ENCODE measurements around the gene FAM83F. TPM values are rescaled to one million over a fixed set of nuclear protein-coding genes. Genes with fewer than 3 reads are reported as not detected.

The FAM83F gene
- total and polyA plus RNA-seq, 7 donors, result under 0.01 to 19.5 (median 0.71) TPM

- H3K36me3 ChIP-seq, result no peaks in the 10 kb centered on the region
- intact Hi-C loops (cut with DNase I), result loop anchor here (5.0 kb wide), 3 partner anchors 136 to 509 kb away; partner anchors contain the start of genes RPS19BP1 and TNRC6B
- peaks cover 0 to 32% (median 10%) of the 10 kb centered on the region in 3 donors for H3K27me3 ChIP-seq
- H3K4me1 ChIP-seq, result peaks cover 0 to 34% (median 23%) of the 10 kb centered on the region in 4 donors
- H3K4me3 ChIP-seq, result no peak overlapping the region
- DNase-seq, result peak; percentile 37
- peak overlapping the region; percentile 29 to 52 (median 44) for H3K27ac ChIP-seq
- 77 to 87% methylated on average over 8 of the region's 8 CpGs for WGBS, 2 donors
- TF ChIP-seq EP300 (IDR thresholded peaks at IDR 0.05) (no peak), POLR2AphosphoS5 (IDR thresholded peaks at IDR 0.05) (no peak), CTCF (IDR thresholded peaks at IDR 0.05) (no peak), POLR2A (IDR thresholded peaks at IDR 0.05) (no peak)
- no peaks in the 10 kb centered on the region for H3K9me3 ChIP-seq
These were observed 46.8 kb downstream of the FAM83F start for GRCh38 chr22:40041366-40042137.

- Histone ChIP-seq H3K27ac (peak overlapping the region in 3 of 4 donors; percentile 92 to 96 (median 95)), H3K4me3 (no peak overlapping the region), H3K9me3 (no peaks in the 10 kb centered on the region), H3K4me1 (peaks cover 0 to 34% (median 24%) of the 10 kb centered on the region in 4 donors), H3K36me3 (no peaks in the 10 kb centered on the region), H3K27me3 (peaks cover 0 to 28% (median 10%) of the 10 kb centered on the region in 3 donors)
- no peak for DNase-seq
- TF ChIP-seq POLR2AphosphoS5 (IDR thresholded peaks at IDR 0.05), result no peak
- TF ChIP-seq CTCF (IDR thresholded peaks at IDR 0.05), result no peak
- TF ChIP-seq POLR2A (IDR thresholded peaks at IDR 0.05), result no peak
- no peak for TF ChIP-seq EP300 (IDR thresholded peaks at IDR 0.05)
- intact Hi-C loops (cut with DNase I), result loop anchor here (5.0 kb wide), 3 partner anchors 135 to 510 kb away; partner anchors contain the start of genes RPS19BP1 and TNRC6B
- WGBS, 2 donors, result 88 to 92% methylated on average over 4 of the region's 4 CpGs
These were observed 47.6 kb downstream of the FAM83F start for GRCh38 chr22:40042312-40042711.

- Histone ChIP-seq H3K9me3 (no peaks in the 10 kb centered on the region), H3K4me3 (no peak overlapping the region), H3K4me1 (peaks cover 0 to 34% (median 26%) of the 10 kb centered on the region in 4 donors), H3K27me3 (peaks cover 0 to 21% (median 10%) of the 10 kb centered on the region in 3 donors), H3K27ac (peak overlapping the region; percentile 92 to 96 (median 94)), H3K36me3 (no peaks in the 10 kb centered on the region)
- TF ChIP-seq EP300 (IDR thresholded peaks at IDR 0.05) (no peak), POLR2AphosphoS5 (IDR thresholded peaks at IDR 0.05) (peak in 3 of 4 donors; percentile 33 to 64 (median 37))
- intact Hi-C loops (cut with DNase I), result loop anchor here (5.0 kb wide), 3 partner anchors 134 to 511 kb away; partner anchors contain the start of genes RPS19BP1 and TNRC6B
- peak; percentile 76 for DNase-seq
- WGBS, 2 donors, result 36 to 63% methylated on average over 8 of the region's 8 CpGs
These were observed 48.3 kb downstream of the FAM83F start for GRCh38 chr22:40043081-40043480.

GRCh38 chr22:40043793-40044101 is 49.0 kb downstream of the FAM83F start:
- Histone ChIP-seq H3K4me1 (peaks cover 0 to 34% (median 26%) of the 10 kb centered on the region in 4 donors), H3K4me3 (peak overlapping the region; percentile 82 to 89 (median 88)), H3K27ac (peak overlapping the region; percentile 92 to 96 (median 94)), H3K27me3 (peaks cover 0 to 15% (median 6%) of the 10 kb centered on the region in 3 donors), H3K9me3 (no peaks in the 10 kb centered on the region), H3K36me3 (no peaks in the 10 kb centered on the region)
- DNase-seq, result no peak
- 18 to 42% methylated on average over 5 of the region's 5 CpGs for WGBS, 2 donors
- TF ChIP-seq CTCF (IDR thresholded peaks at IDR 0.05), result no peak
- intact Hi-C loops (cut with DNase I), result loop anchor here (5.0 kb wide), 3 partner anchors 134 to 511 kb away; partner anchors contain the start of genes RPS19BP1 and TNRC6B

All from sigmoid colon (tissue), 7 donors.